Lower leg skin (tissue), 3 donors: ENCODE data around the gene PRMT9.

Experiments
- CTCF ChIP-seq, 3 donors: fragments of 450-650 bp; IDR thresholded peaks; one replicate each; pipeline ENCODE4 v1.5.1; 2016; ENCODE audit warnings: antibody characterized with exemption in 3 of 3, mild to moderate bottlenecking in 3 of 3, moderate library complexity in 2 of 3
- POLR2A ChIP-seq, 2 donors: fragments of 450-650 bp; IDR thresholded peaks; one replicate each; pipeline ENCODE4 v1.6.1; 2016 to 2017; ENCODE audit warnings: antibody characterized with exemption in 2 of 2, mild to moderate bottlenecking in 1 of 2, moderate library complexity in 1 of 2

DNA sequence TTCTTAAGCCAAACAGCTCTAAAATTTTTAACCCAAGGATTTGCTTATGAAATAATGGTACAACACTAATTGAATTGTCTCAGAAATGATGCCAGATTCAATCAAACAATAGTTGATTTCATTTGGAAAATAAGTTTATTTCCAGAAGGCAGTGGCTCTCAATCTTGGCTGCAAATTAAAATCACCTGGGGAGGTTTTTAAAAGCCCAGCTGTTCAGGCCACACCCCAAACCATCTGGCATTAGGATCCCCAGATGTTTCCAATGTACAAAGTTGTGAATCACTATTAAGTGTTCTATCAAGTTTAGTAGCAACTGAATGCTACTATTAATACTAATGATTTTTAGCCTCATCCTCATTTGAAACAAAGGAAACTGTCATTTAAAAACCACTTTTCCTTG lies 44.6 kb downstream of the PRMT9 start:
- TF ChIP-seq CTCF (IDR thresholded peaks at IDR 0.05) (no peak), POLR2A (IDR thresholded peaks at IDR 0.05) (no peak)
